Mammary epithelial cell (primary cell): ENCODE results near the gene PLCG1.

ENCODE experiments used
- CTCF ChIP-seq, 2 donors: IDR thresholded peaks in 1 of 2; conservative IDR thresholded peaks in 1 of 2; 2 replicates each; pipeline ENCODE4 v1.5.1; 2011 to 2012; ENCODE audit warnings: inconsistent platforms in 2 of 2, low read length in 2 of 2, mild to moderate bottlenecking in 2 of 2, control low read depth in 1 of 2, low read depth in 1 of 2; ENCODE audit not compliant: insufficient read depth in 1 of 2; ENCODE audit errors: extremely low read depth in 1 of 2
- EZH2 ChIP-seq: IDR thresholded peaks from 2 replicates; pipeline ENCODE4 v1.6.1; 2012; ENCODE audit warnings: low read length, inconsistent platforms, borderline replicate concordance

- TF ChIP-seq CTCF (conservative IDR thresholded peaks at IDR 0.05 in 1 of 2, IDR thresholded peaks at IDR 0.05 in 1 of 2; ENCODE audit: extremely low read depth in 1 of 2, insufficient read depth in 1 of 2, low read depth in 1 of 2, low read length in 2 of 2) (no peak), EZH2 (no peak)
Measured at GRCh38 chr20:41181567-41181966, 44.2 kb downstream of the PLCG1 start.
